Epithelial cell of prostate (primary cell): ENCODE results near the gene MAP4K1.

Experiments used
- DNase-seq: peaks from one replicate; pipeline ENCODE4 v3.0.0-alpha.2; 2011; ENCODE audit warnings: low read depth, low spot score
- H3K27ac ChIP-seq: fragments of 450-650 bp; 2 replicates; pipeline ENCODE4 v1.5.1; 2017; ENCODE audit warnings: mild to moderate bottlenecking

The MAP4K1 gene

DNA sequence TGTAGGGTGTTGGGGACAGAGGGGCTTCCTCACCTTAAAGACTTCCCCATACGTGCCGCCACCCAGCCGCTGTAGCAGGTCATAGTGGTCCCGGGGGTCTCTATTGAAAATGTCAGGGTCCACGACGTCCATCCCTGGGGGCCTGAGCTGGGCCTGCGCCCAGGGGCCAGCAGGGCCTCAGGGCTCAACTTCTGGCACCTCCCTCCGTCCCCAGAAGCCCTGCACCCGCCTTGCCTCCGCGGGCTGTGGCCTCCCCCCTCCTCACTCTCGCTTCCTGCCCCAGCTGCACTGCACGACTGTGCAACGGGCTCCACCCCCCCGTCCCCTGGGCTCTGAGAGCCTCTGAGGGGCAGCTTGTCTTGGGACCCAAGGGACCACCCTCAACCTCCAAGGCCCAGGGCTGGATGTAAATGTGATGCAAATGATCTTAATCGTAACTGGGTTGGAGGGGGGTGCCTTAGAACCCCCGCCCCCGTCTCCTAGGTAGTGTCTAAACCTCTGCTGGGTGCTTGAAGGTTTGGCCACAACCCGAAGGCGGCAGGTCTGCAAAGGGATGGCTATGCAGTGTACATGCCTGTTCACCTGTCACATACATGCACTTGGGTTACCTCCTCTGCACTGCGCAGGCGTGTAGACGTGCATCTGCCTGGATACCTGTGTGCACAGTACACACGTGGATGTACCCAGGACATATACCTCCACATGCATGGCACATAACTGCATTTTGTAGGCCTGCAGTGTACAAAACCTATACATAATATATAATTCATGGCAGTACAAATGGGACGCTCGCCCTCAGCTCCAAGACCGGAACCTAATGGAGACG, at the start of gene MAP4K1:
Gene MAP4K1 (minus strand): TSS at position 190 of the 826 bp plus-strand sequence. CDS start 58 bp downstream, at position 132.
- DNase-seq: no peak
- H3K27ac ChIP-seq: peak within 1 kb of the TSS; percentile 65

DNA sequence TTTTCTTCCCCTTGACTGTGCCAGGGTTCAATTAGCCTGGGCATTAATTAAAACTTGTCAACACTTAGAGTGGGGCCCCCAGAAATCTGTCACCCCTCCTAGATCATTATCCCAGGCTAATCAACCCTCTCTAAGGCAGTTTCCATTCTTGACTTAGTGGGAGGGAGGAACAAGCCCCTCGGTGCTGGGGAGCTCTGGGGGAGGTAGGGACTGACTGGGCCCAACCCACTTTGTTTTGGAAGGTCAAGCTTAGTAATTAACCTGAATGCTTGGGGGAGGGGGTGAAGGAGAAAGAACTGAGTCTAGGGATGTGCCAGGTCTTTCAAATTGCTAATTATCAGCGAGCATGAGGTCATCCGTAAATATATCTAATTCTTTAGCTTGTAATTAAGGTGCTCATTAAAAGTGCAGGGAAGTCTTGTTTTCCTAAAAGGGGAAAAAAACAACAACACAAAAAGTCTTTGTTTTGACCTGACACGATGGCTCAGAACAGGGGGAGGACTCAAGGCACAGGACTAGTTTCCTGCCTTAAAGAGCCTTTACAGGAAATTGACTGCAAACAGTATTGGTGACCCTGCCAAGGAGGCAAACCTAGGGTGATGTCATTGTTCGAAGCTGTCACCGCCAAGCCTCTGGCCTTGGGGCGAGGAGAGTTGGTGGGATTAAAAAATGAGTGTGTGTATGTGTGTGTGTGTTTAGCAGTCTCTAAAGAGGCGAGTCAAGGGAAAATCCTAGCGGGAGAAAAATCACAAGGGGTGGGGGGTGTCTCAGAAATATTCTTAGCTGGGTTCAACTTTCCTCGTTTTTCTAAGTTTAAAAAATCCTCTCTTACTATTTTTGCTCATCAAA, 49.1 kb upstream of the MAP4K1 start:
- H3K27ac ChIP-seq: peak overlapping the region; percentile 99
- DNase-seq: no peak

DNA sequence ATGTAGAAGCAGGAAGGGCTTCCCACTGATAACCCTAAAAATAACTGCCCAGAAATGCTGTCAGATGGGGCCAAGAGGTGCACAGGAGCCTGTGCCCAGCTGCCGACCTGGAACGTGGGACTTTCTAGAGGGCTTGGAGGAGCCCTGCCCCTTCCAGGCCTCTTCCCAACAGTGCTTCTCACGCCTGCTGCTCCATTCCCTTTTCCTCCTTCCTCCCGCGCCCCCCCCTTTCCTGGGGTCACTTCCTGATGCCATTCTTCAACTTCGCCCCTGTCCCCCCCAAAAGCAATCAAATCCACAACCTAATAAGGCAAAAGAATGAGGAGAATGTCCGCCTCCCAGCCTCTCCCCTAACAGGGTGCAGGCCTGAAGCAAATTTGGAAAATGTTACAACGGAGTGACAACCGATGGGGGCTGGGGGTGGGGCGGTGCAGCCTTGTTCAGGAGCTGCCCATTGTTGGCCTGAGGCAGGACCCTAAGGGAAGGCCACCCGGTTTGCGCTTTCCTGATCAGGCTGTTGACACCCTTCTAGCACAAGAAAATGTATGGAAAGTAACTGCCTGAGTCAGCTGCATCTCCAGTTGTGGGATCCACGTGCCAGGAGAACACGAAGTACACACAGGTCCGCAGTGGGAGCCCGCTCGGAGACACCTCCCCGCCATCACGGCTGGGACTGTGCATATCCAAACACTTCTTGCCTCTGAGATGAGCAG, 48.4 kb upstream of the MAP4K1 start:
- DNase-seq: no peak
- H3K27ac ChIP-seq: peak overlapping the region; percentile 99

DNA sequence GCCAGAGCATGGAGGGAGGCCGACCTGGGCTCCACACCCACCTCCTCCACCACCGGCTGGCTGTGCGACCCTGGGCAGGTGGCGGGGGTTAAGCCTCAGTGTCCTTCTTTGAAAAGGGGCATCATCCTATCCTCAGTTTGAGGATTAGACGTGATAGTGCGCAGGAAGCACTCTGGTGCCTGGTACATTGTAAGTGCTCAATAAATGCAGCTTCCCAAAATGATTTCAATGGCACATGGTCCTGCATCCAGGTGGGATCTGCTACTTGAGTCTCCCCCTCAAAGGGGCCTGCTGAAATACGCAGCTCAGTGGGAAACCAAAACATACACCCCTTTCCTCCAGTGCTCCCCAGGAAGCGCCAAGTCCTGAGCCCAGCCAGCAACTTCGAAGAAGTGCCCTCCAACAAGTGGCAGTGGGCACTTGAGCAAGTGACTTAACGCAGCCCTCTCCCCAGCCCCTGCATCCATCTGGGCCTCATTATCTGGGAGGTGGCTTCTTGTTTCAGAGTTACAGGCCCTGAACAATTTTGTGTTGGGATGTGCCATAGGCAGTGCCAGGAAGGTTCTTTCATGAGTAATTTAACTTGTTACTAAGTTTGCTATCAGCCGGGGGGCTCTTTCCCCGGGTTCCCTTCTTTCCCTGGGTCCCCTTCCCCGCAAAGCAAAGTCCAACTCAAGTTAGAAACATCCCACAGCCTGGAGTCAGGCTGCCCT, 47.6 kb upstream of the MAP4K1 start:
- DNase-seq: no peak
- H3K27ac ChIP-seq: peak overlapping the region; percentile 99

DNA sequence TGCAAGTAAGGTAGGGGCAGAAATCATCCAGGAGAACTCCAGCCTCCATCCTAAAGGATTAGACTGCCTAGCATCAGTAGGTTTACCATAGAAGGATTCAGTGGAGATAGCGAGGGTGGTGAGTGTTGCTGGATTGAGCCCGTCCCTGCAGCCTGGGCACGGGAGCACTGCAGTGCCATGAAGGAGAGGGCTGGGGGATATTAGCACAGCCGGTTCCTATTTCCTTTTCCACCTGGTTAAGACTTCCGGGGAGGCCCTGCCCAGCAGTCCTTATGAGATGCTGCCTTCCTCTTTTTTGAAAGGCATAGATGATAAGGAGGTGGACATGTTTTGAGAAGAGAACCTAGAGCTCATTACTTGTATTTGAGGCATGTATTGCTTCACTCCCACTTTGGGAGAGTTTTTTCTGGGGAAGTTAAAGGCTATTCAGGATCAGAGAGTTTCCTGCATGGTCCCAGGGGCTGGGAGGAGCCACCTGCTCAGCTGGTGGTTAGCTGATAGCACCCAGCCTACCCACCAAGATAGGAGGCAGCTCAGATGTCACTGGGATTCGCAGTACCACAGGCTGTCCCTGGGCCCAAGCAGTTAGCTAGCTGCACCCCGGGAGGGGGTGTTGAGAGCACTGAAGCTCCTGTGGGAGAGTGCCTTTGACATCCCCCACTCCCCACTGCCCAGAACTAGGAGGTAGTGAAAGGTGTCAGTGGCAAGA, 46.9 kb upstream of the MAP4K1 start:
- no peak for DNase-seq
- H3K27ac ChIP-seq: peak overlapping the region; percentile 99

DNA sequence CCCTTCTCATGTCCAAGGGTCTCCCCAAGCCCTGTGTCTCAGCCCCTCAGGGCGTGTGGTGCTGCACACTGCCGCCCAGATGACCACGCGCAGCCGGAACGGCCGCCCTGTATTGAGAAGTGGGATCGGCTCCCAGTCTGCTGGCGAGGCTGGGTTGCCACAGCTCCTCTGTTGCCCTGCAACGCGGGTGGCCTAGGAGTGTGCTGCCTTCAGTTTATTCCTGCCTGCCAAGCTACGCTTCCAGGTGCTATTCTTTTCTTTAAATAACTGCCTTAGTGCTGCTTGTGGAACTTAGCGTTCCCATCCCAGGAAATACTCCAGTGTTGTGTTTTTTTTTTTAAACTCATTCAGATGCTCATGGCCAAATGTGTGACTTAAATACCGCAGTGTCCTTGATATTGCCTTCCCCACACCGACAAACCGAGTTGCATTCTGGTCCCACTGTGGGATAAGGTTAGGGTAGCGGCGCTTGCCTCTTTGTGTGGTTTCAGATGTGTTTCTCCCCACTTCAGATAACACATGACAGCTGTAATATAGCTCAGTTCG, 46.3 kb upstream of the MAP4K1 start:
- no peak for DNase-seq
- peak overlapping the region; percentile 99 for H3K27ac ChIP-seq

DNA sequence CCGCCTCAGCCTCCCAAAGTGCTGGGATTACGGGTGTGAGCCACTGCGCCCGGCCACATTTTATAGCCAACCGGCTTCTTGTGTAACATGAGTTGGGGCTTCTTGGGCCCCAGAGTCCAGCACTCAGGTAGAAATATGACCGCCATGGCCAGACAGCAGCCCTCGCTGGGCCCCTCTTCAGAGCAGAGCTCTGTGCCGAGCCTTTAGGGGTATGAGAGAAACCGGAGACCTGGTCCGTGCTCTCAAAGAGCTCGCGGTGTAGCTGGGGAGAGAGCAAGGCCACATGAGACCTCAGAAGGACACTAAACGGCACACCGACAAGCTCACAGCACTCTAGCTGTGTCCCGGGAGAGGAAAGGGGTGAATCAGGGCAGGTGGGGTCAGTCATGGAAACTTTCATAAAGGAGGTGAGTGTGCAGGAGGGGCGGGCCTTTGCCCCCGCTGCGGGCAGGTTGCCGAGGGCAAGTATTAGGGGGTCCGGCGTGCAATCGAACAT, 45.5 kb upstream of the MAP4K1 start:
- DNase-seq: no peak
- H3K27ac ChIP-seq: peak overlapping the region; percentile 99

DNA sequence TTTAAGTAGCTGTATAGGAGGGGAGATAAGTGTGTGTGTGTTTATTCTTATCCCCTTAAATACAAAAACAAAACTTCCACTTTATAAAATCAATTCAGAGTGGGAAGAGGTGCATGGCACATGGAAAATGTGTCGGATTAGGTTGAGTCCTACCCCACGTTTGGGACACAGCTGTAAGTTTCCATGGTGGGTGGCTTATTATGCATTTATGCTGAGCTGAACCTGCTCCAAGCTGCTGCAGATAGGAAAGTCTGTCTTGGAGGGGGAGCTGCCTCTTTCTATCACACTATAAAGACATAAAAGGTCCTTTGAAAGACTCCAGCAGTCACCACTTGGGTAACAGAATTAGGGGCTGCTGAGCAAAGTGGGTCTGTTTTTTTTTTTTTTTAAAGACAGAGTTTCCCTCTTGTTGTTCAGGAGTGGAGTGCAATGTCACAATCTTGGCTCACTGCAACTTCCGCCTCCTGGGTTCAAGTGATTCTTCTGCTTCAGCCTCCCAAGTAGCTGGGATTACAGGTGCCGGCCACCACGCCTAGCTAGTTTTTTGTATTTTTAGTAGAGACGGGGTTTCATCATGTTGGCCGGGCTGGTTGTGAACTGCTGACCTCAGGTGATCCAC, 44.9 kb upstream of the MAP4K1 start:
- peak overlapping the region; percentile 99 for H3K27ac ChIP-seq
- DNase-seq: no peak

DNA sequence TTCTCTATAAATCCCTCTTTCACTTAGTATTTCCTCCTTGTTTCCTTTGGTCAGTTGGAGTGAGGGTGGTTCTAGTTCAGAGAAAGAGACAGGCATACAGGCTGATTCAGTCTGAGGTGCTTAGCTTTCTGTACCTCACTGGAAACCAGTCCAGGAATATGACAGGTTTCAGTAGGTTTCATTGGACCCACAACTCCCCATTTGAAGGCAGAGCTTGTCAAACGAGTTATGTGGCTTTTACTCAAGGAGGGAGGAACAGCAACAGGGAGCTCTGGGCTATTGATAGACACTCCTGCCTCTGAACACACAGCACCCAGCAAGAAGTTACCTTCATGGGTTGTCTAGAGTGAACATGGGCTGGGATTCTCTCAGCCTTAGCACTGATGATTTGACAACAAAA, 44.2 kb upstream of the MAP4K1 start:
- peak overlapping the region; percentile 99 for H3K27ac ChIP-seq
- DNase-seq: peak; percentile 92

DNA sequence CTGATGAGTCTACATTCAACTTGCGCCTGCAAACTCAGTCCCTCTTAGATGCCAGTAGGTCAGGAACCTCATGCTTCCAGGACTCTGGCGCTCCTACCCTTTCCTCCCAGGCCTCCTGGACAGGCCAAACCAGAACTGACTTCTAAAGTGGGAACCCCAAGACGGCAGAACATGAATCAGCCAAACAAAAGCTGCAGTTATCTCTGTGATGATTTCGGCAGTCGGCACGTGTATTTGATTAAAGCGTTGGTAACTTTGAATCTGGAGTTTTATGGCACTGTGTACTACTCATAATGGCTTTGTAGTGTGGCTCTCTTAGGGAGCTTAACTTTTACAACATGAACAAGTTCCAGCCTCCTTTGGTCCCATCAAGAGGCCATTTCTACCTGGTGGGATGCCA, 43.4 kb upstream of the MAP4K1 start:
- no peak for DNase-seq
- H3K27ac ChIP-seq: peak overlapping the region; percentile 99

DNA sequence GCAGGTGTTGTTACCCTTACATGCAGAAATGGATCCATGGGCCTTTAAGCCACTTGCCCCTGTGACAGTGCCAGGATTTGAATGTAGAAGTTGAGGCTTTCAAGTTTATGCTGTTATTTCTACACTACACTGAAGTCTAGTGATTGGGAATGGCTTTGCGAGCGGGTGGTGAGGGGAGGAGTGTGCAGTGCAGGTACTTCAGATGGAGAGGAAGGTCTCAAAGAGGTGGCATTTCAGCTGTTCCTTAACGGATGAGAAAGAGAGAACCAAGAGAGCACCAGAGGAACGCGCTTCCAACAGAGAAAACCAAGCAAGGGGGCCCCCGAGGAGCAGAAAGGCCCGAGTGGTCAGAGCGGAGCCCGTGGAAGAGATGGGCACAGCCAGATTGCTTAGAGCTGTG, 43.0 kb upstream of the MAP4K1 start:
- no peak for DNase-seq
- peak overlapping the region; percentile 99 for H3K27ac ChIP-seq

DNA sequence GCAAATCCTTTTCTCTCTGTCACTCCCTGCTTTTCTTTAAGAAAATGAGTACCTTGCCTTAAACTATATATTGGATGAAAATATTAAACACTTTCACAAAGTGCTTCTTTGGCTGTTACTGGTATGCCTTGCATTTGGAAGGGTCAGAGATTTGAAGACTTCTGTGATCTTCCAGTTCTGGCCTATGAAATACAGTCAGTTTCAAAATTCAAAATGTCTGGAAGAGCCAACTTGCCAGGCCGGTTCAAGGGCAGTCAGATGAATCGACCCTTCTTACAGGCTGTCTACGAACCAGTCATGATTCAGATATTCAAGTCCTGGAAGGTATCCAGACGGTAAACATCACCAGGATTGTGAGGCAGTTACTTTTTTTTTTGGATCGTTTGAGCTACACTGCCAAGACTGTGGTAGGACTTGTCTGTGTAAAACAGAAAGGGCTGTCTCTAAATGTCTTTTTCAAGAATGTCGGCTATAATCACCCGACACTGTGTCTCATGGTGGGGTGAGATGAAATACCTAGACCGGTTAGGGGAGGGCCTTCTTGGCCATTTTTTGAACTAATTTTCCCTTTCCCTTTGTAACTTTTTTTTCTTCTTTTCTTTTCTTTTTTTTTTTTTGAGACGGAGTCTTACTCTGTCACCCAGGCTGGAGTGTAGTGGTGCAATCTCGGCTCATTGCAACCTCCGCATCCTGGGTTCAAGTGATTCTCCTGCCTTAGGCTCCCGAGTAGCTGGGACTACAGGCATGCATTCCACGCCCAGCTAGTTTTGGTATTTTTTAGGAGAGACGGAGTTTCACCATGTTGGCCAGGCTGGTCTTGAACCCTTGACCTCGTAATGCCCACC, 40.9 kb upstream of the MAP4K1 start:
- peak; percentile 99 for DNase-seq
- peak overlapping the region; percentile 99 for H3K27ac ChIP-seq

DNA sequence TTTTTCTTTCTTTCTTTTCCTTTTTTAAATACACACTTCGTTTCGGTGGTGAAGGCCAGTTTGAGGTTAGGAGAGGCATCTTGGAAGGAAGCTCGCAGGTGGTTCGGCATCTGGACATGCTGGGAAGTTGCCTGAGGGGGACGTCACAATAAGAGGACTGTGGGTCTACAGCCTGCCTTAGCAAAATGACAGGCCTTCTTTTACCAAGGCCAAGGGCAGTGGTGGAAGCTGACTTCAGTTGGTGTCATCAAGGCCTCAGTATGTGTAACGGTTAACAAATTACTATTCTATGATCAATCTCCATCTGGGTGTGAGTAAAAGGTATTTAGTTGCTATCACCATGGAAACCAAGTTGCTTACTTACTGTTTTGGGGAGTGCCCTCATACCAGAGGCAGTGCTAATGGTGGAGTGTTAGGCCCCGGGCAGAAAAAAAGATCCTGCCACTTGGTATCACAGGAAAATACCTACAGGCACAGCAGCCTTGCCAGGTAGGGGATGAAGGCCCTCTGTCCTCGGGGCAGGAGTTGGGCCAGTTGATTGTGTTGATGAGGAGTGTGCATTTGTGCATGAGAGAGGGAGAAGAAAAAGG, 40.0 kb upstream of the MAP4K1 start:
- DNase-seq: peak; percentile 96
- H3K27ac ChIP-seq: peak overlapping the region; percentile 99

DNA sequence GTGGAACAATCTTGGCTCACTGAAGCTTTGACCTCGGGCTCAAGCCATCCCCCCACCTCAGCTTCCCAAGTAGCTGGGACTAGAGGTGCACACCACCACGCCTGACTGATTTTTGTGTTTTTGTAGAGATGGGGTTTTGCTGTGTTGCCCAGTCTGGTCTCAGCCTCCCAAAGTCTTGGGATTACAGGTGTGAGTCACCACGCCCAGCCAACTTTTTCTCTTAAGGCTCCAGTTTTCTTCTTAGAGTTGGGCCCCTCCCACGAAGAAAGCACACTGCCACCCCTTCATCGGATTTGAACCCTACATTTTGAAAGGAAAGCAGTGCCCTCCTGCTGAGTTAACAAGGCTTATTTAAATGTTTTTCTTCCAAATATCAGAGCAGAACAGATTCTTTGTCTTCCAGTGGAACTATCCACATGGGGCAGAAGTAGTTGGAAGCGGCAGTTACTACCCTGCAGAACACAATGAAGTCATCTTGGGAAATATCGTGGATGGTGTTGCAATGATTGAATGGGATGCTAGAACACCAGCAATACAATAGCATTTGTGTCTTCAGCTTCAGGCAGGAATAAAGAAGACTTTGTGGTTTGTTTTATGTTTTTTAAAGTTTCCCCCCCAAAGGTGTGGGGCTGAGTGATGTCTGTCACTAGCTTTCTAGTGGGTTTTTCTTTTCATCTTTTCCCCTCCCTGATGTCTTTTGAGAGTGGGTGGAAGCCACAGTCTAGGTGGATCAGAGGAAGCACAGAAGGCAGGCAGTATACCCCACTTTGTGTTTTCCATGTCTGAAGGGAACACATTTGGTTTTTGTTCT, 38.6 kb upstream of the MAP4K1 start:
- H3K27ac ChIP-seq: peak overlapping the region; percentile 99
- no peak for DNase-seq

DNA sequence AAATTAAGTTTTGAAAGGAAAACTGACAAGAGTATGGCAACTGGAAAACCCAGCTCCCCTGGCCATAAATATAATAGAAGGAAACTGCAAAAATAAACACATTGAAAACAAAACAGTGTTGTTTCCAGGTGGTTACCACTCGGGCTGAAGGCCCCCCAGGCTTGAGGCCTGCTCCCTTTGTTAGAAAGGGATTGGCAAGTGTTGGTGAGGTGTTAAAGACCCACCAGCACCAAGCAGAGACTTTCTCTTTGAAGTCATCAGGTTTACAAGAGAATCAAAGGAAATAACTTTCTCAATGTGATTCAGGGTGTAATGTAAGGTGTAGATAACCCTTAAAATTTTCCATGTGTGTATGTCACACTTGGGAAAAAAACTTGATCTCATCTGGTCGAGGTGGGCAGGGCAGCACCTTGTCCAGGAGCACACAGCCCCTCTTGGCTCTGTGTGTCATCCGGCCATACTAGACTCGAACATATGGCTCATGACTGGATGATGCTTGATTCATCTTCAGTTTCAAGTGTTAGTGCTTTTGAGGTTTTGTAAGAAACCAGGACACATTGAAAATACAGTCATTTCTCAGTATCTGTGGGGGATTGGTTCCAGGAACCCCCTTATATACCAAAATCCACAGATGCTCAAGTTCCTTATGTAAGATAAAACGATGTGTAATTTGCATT, 37.5 kb upstream of the MAP4K1 start:
- peak overlapping the region; percentile 99 for H3K27ac ChIP-seq
- DNase-seq: no peak

DNA sequence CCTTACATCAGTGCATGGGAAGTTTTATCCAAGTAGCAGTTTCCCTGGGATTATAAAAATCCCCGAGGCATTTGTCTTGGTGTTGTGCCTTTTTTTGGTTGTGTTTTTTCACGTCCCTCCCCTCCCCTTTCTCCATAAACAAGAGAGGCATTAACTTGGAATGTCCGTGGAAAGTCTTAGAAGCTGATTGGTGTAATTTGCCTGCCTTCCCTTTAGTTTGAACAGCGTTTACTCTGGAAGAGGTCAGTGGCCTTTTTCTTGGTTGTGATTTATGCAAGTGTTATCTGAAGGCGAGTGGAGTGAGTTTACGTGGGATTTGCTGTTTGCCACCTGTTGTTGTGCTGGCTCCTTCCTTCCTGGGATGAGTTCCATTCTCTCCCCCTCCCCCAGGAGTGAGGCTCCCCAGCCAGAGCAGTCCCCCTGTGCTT, 36.9 kb upstream of the MAP4K1 start:
- peak overlapping the region; percentile 99 for H3K27ac ChIP-seq
- no peak for DNase-seq
